Measurements from ENCODE around the gene AKNA. TPM values are rescaled to one million over a fixed set of nuclear protein-coding genes. Genes with fewer than 3 reads are reported as not detected.
A peak's percentile ranks its signal among the peaks of the same experiment; 100 is the strongest.

Gene AKNA
- total and polyA plus RNA-seq, 2 donors from 2014 or later = 6.1 to 52.1 TPM

DNA sequence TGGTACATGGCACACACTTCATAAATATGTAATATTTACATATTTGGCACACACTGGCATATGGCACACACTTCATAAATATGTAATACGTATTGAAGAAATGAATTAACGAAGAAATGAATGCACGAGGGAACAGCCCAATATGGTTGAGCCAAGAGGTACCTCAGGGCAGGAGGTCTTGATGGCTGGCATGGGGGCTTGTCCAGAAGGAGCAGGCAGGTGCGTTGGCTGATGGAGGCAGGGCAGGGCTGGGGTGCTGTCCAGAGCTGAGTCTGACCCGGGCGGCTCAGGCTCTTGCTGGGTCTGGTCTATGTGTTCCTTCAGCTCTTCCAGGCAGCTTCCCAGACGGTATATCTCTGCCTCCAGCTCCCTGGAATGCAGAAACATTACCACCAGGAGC is 26.2 kb downstream of the AKNA start:
- H3K4me1 ChIP-seq (ENCODE audit: control insufficient read depth in 2 of 3, insufficient read depth in 2 of 3, low read depth in 1 of 3, low read length in 3 of 3) = no peaks in the 10 kb centered on the region
- peak in 1 of 5 donors; percentile 62 for DNase-seq
- intact Hi-C loops (cut with DNase I) = no loop called here

GRCh38 chr9:114359801-114360200 is 28.0 kb downstream of the AKNA start:
- DNase-seq = peak in 1 of 5 donors; percentile 59
- Histone ChIP-seq H3K27ac (ENCODE audit: low read depth in 2 of 2, low read length in 2 of 2) (no peak overlapping the region), H3K9me3 (ENCODE audit: control insufficient read depth in 2 of 3, insufficient read depth in 1 of 3, low read length in 3 of 3) (no peaks in the 10 kb centered on the region), H3K27me3 (ENCODE audit: control insufficient read depth, insufficient read depth, low read length) (no peaks in the 10 kb centered on the region), H3K36me3 (ENCODE audit: control insufficient read depth in 2 of 3, insufficient read depth in 3 of 3, low read length in 3 of 3) (peaks cover 9 to 53% (median 25%) of the 10 kb centered on the region in 3 donors), H3K4me1 (ENCODE audit: control insufficient read depth in 2 of 3, insufficient read depth in 2 of 3, low read depth in 1 of 3, low read length in 3 of 3) (no peaks in the 10 kb centered on the region), H3K9ac (ENCODE audit: low read length in 3 of 3) (no peak overlapping the region), H3K4me3 (ENCODE audit: low read length in 3 of 3) (no peak overlapping the region)
- TF ChIP-seq, protein P1, sequence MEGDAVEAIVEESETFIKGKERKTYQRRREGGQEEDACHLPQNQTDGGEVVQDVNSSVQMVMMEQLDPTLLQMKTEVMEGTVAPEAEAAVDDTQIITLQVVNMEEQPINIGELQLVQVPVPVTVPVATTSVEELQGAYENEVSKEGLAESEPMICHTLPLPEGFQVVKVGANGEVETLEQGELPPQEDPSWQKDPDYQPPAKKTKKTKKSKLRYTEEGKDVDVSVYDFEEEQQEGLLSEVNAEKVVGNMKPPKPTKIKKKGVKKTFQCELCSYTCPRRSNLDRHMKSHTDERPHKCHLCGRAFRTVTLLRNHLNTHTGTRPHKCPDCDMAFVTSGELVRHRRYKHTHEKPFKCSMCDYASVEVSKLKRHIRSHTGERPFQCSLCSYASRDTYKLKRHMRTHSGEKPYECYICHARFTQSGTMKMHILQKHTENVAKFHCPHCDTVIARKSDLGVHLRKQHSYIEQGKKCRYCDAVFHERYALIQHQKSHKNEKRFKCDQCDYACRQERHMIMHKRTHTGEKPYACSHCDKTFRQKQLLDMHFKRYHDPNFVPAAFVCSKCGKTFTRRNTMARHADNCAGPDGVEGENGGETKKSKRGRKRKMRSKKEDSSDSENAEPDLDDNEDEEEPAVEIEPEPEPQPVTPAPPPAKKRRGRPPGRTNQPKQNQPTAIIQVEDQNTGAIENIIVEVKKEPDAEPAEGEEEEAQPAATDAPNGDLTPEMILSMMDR (IDR thresholded peaks at IDR 0.05; ENCODE audit: borderline replicate concordance, extremely low read depth, insufficient read depth) = no peak
- no peak for FAIRE-seq
- intact Hi-C loops (cut with DNase I) = no loop called here

More for the DNA sequence above, 26.2 kb downstream of the AKNA start:
- Histone ChIP-seq H3K27me3 (ENCODE audit: control insufficient read depth, insufficient read depth, low read length) (no peaks in the 10 kb centered on the region), H3K4me3 (ENCODE audit: low read length in 3 of 3) (no peak overlapping the region), H3K9me3 (ENCODE audit: control insufficient read depth in 2 of 3, insufficient read depth in 1 of 3, low read length in 3 of 3) (no peaks in the 10 kb centered on the region), H3K9ac (ENCODE audit: low read length in 3 of 3) (no peak overlapping the region), H3K36me3 (ENCODE audit: control insufficient read depth in 2 of 3, insufficient read depth in 3 of 3, low read length in 3 of 3) (peaks cover 11 to 47% (median 25%) of the 10 kb centered on the region in 3 donors), H3K27ac (ENCODE audit: low read depth in 2 of 2, low read length in 2 of 2) (no peak overlapping the region)
- TF ChIP-seq, protein P1 (IDR thresholded peaks at IDR 0.05; ENCODE audit: borderline replicate concordance, extremely low read depth, insufficient read depth) = no peak
- no peak for FAIRE-seq

- no peaks in the 10 kb centered on the region for H3K27me3 ChIP-seq (ENCODE audit: control insufficient read depth, insufficient read depth, low read length)
- H3K4me1 ChIP-seq (ENCODE audit: control insufficient read depth in 2 of 3, insufficient read depth in 2 of 3, low read depth in 1 of 3, low read length in 3 of 3) = no peaks in the 10 kb centered on the region
- FAIRE-seq (no peak), DNase-seq (peak in 1 of 5 donors; percentile 60)
- H3K36me3 ChIP-seq (ENCODE audit: control insufficient read depth in 2 of 3, insufficient read depth in 3 of 3, low read length in 3 of 3) = peaks cover 9 to 48% (median 20%) of the 10 kb centered on the region in 3 donors
- H3K27ac ChIP-seq (ENCODE audit: low read depth in 2 of 2, low read length in 2 of 2) = no peak overlapping the region
- intact Hi-C loops (cut with DNase I) = no loop called here
- TF ChIP-seq, protein P1 (IDR thresholded peaks at IDR 0.05; ENCODE audit: borderline replicate concordance, extremely low read depth, insufficient read depth) = no peak
- H3K9ac ChIP-seq (ENCODE audit: low read length in 3 of 3) = no peak overlapping the region
- H3K4me3 ChIP-seq (ENCODE audit: low read length in 3 of 3) = no peak overlapping the region
- no peaks in the 10 kb centered on the region for H3K9me3 ChIP-seq (ENCODE audit: control insufficient read depth in 2 of 3, insufficient read depth in 1 of 3, low read length in 3 of 3)
Observed at GRCh38 chr9:114357911-114358328, 29.9 kb downstream of the AKNA start.

- intact Hi-C loops (cut with DNase I) = no loop called here
- Histone ChIP-seq H3K27ac (ENCODE audit: low read depth in 2 of 2, low read length in 2 of 2) (no peak overlapping the region), H3K4me3 (ENCODE audit: low read length in 3 of 3) (no peak overlapping the region), H3K27me3 (ENCODE audit: control insufficient read depth, insufficient read depth, low read length) (no peaks in the 10 kb centered on the region), H3K36me3 (ENCODE audit: control insufficient read depth in 2 of 3, insufficient read depth in 3 of 3, low read length in 3 of 3) (peaks cover 9 to 48% (median 20%) of the 10 kb centered on the region in 3 donors), H3K9me3 (ENCODE audit: control insufficient read depth in 2 of 3, insufficient read depth in 1 of 3, low read length in 3 of 3) (no peaks in the 10 kb centered on the region), H3K9ac (ENCODE audit: low read length in 3 of 3) (no peak overlapping the region), H3K4me1 (ENCODE audit: control insufficient read depth in 2 of 3, insufficient read depth in 2 of 3, low read depth in 1 of 3, low read length in 3 of 3) (no peaks in the 10 kb centered on the region)
- no peak for DNase-seq
- TF ChIP-seq, protein P1 (IDR thresholded peaks at IDR 0.05; ENCODE audit: borderline replicate concordance, extremely low read depth, insufficient read depth) = no peak
- FAIRE-seq = no peak
Observed at GRCh38 chr9:114357360-114357759, 30.4 kb downstream of the AKNA start.

Measured in kidney (tissue), 14 donors.